OCI-LY3 (cell line): ENCODE data around the gene DIAPH2.

Experiments used
- EZH2phosphoT487 ChIP-seq: fragments of 200-600 bp; shearing (Covaris generic); IDR thresholded peaks from 2 replicates; pipeline ENCODE4 v1.6.1; 2018; ENCODE audit warnings: antibody characterized with exemption, mixed run types, low read depth
- TF ChIP-seq, protein P1 (sequence below): fragments of 200-600, 300-600 bp; sonication (generic); IDR thresholded peaks from 2 replicates; pipeline ENCODE4 v1.5.1; 2014; ENCODE audit warnings: antibody characterized with exemption, low read length, low read depth

DNA sequence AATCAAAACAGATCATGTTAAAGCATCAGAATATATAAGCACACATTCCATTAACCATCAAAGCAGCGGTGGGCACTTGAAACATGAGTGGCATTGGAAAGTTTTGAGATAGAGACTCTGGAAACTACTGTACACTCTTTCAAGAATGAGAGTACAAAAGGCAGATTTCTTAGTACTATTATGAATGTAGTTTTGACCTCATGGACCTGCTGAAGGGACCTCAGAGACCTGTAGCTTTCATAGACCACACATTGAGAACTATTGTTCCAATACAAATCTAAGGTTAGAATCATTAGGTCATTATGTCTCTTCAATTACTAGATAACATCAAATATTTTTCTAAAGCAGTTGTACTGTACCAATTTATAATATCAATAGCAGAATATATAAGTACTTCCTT, 482.7 kb downstream of the DIAPH2 start:
- TF ChIP-seq, protein P1, sequence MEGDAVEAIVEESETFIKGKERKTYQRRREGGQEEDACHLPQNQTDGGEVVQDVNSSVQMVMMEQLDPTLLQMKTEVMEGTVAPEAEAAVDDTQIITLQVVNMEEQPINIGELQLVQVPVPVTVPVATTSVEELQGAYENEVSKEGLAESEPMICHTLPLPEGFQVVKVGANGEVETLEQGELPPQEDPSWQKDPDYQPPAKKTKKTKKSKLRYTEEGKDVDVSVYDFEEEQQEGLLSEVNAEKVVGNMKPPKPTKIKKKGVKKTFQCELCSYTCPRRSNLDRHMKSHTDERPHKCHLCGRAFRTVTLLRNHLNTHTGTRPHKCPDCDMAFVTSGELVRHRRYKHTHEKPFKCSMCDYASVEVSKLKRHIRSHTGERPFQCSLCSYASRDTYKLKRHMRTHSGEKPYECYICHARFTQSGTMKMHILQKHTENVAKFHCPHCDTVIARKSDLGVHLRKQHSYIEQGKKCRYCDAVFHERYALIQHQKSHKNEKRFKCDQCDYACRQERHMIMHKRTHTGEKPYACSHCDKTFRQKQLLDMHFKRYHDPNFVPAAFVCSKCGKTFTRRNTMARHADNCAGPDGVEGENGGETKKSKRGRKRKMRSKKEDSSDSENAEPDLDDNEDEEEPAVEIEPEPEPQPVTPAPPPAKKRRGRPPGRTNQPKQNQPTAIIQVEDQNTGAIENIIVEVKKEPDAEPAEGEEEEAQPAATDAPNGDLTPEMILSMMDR, result no peak
- TF ChIP-seq EZH2phosphoT487, result no peak
